Karpas-422 (cell line): ENCODE results near the gene DAW1. TPM values are rescaled to one million over a fixed set of nuclear protein-coding genes. Genes with fewer than 3 reads are reported as not detected.
A peak's percentile ranks its signal among the peaks of the same experiment; 100 is the strongest.

ENCODE experiments used
- DNase-seq: peaks from one replicate; pipeline ENCODE4 v3.0.0-alpha.2; 2015
- H2AFZ ChIP-seq: fragments of 200-600 bp; sonication (generic); 2 replicates; pipeline ENCODE4 v1.6.1; 2014; ENCODE audit warnings: antibody characterized with exemption, low read length, mixed read lengths
- H3K27ac ChIP-seq: fragments of 200-600 bp; sonication (generic); 2 replicates; pipeline ENCODE4 v1.5.1; 2014; ENCODE audit warnings: mild to moderate bottlenecking, low read length, moderate library complexity
- H3K27me3 ChIP-seq: fragments of 200-600 bp; sonication (generic); 2 replicates; pipeline ENCODE4 v1.6.1; 2014; ENCODE audit warnings: low read length, mixed read lengths
- H3K36me3 ChIP-seq: fragments of 200-600 bp; sonication (generic); 2 replicates; pipeline ENCODE4 v1.6.1; 2014; ENCODE audit warnings: low read length, mixed read lengths; ENCODE audit not compliant: insufficient read depth
- H3K4me1 ChIP-seq: fragments of 200-600 bp; sonication (generic); 2 replicates; pipeline ENCODE4 v1.6.1; 2014; ENCODE audit warnings: mild to moderate bottlenecking, low read length, mixed read lengths
- H3K4me2 ChIP-seq: fragments of 200-600 bp; sonication (generic); 2 replicates; pipeline ENCODE4 v1.6.1; 2014; ENCODE audit warnings: low read length, low read depth, mild to moderate bottlenecking; ENCODE audit not compliant: poor library complexity, severe bottlenecking
- H3K4me3 ChIP-seq: fragments of 200-600 bp; sonication (generic); 2 replicates; pipeline ENCODE4 v1.5.1; 2014; ENCODE audit warnings: mild to moderate bottlenecking, antibody characterized with exemption, low read length, mixed read lengths
- H3K79me2 ChIP-seq: fragments of 200-600 bp; sonication (generic); 2 replicates; pipeline ENCODE4 v1.6.1; 2014; ENCODE audit warnings: mild to moderate bottlenecking, low read length, mixed read lengths
- H3K9ac ChIP-seq: fragments of 200-600 bp; sonication (generic); 2 replicates; pipeline ENCODE4 v1.6.0; 2014; ENCODE audit warnings: low read length
- H3K9me2 ChIP-seq: fragments of 200-600 bp; sonication (generic), shearing (Covaris generic); replicated peaks from 2 replicates; pipeline ENCODE4 v1.6.0; 2014; ENCODE audit warnings: mild to moderate bottlenecking, low read length, moderate library complexity; ENCODE audit not compliant: insufficient read depth
- H3K9me3 ChIP-seq: fragments of 300-700, 200-600 bp; sonication (generic); 2 replicates; pipeline ENCODE4 v1.6.1; 2014; ENCODE audit warnings: low read length, mixed read lengths
- H4K20me1 ChIP-seq: fragments of 200-600 bp; sonication (generic); 2 replicates; pipeline ENCODE4 v1.6.1; 2014; ENCODE audit warnings: mild to moderate bottlenecking, antibody characterized with exemption, low read length, low read depth; ENCODE audit not compliant: insufficient read depth
- total RNA-seq: library from RNA; depleted of rRNA; stranded (reverse); fragments of >200 nt; shearing (Covaris generic); gene quantifications from 2 replicates; pipeline ENCODE4 v1.2.3, GENCODE V29; 2014; ENCODE audit warnings: low replicate concordance

The DAW1 gene
- total RNA-seq, 1 experiment from 2014 or later = not detected

DNA sequence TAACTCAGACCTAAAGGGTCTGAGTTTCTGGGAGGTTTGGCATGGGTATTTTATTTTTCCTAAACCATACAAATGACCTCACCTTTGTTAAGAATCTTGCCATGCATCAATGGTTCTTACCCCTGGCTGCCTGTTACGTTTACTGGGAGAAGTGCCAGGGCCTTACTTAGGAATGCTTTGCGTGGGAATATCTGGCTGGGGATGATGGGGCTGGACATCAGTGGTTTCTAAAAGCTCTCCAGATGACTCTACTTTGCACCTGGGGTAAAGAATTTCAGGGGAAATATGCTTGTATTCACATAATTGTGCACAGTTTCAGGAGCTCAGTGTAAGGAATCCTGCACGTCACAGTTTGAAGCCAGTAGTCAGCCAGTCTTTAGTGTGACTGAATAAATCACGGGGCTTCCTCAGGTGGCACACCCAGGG is 18.2 kb upstream of the DAW1 start:
- H3K4me3 ChIP-seq = no peak overlapping the region
- no peak overlapping the region for H3K9ac ChIP-seq
- no peaks in the 10 kb centered on the region for H3K27me3 ChIP-seq
- H3K79me2 ChIP-seq = no peaks in the 10 kb centered on the region
- no peak overlapping the region for H3K4me2 ChIP-seq
- no peaks in the 10 kb centered on the region for H3K36me3 ChIP-seq
- no peaks in the 10 kb centered on the region for H4K20me1 ChIP-seq
- H3K9me3 ChIP-seq = no peaks in the 10 kb centered on the region
- no peak overlapping the region for H3K27ac ChIP-seq
- no peaks in the 10 kb centered on the region for H3K4me1 ChIP-seq
- DNase-seq = no peak
- H2AFZ ChIP-seq = no peak overlapping the region
- H3K9me2 ChIP-seq = no peaks in the 10 kb centered on the region

DNA sequence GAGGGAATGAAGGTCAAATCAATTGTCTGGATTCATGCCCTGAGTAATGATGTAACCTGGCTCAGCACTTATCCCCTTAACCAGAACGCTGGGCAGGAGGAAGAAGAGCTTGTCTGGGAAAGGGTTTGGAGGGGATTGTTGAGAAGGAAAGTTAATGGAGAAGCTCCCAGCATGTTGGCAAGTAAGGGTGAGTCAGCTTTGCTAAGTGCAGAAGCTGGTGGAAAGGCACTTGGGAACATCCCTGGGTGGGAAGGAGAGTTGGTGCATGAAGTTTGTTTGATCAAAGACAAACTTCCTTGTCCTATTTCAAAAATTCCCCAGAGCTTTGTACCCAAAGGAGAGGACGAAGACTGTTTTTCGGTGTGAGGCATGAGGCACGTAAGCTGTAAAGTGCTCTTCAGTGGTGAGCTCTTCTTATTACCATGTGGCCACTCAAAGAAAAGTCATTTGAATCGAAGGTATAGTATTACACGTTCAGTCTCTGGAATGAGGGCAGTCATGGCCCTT is 17.6 kb upstream of the DAW1 start:
- H3K27ac ChIP-seq = no peak overlapping the region
- H2AFZ ChIP-seq = no peak overlapping the region
- no peaks in the 10 kb centered on the region for H3K9me2 ChIP-seq
- H3K9ac ChIP-seq = no peak overlapping the region
- no peaks in the 10 kb centered on the region for H3K79me2 ChIP-seq
- H4K20me1 ChIP-seq = no peaks in the 10 kb centered on the region
- no peak for DNase-seq
- no peaks in the 10 kb centered on the region for H3K9me3 ChIP-seq
- H3K4me2 ChIP-seq = no peak overlapping the region
- H3K27me3 ChIP-seq = no peaks in the 10 kb centered on the region
- no peaks in the 10 kb centered on the region for H3K36me3 ChIP-seq
- H3K4me3 ChIP-seq = no peak overlapping the region
- no peaks in the 10 kb centered on the region for H3K4me1 ChIP-seq

DNA sequence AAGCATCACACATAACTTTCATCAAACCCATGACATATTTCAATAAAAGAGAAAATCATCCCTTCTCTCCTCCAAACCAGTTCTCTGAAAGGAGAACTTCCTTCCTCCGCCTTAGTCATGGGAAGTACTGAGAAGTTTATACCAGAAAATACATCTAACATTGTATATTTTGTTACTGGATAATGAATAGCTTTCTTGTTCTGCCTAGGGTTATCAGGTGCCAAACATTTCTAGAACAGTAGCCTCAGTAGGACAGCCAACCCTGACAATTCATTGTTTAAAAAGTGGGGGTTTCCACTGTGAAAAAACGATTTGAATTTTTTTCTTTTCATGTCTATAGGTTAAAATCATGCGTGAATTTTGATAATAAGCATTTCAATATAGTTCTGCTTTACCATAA is 16.0 kb upstream of the DAW1 start:
- H3K36me3 ChIP-seq = no peaks in the 10 kb centered on the region

DNA sequence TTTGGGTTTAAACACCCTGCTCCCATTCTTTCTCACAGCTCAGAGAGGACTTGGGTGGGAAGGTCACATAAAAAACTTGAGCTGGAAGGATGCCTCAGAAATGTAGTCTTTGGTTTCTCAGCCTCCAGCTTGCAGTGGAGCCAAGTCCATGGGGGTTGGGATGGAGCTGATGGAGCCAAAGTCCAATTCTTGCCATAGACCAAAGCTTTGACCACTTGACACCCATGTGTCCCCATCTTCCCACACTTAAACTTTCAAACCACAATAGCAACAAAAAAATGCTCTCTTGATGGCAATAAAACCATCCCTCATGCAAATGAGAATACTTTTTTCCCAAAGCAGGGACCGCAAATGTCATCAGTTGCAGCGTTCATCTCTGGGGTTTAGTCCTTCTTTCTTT is 14.7 kb upstream of the DAW1 start:
- Histone ChIP-seq H3K27me3 (no peaks in the 10 kb centered on the region), H3K4me3 (no peak overlapping the region)
- no peak for DNase-seq

More for the DNA sequence above, 16.0 kb upstream of the DAW1 start:
- H3K4me2 ChIP-seq = no peak overlapping the region
- no peak overlapping the region for H3K9ac ChIP-seq
- no peaks in the 10 kb centered on the region for H3K79me2 ChIP-seq
- H3K4me1 ChIP-seq = no peaks in the 10 kb centered on the region
- H3K9me2 ChIP-seq = no peaks in the 10 kb centered on the region
- no peak overlapping the region for H3K4me3 ChIP-seq
- no peaks in the 10 kb centered on the region for H4K20me1 ChIP-seq
- no peaks in the 10 kb centered on the region for H3K27me3 ChIP-seq
- H2AFZ ChIP-seq = no peak overlapping the region
- H3K9me3 ChIP-seq = no peaks in the 10 kb centered on the region
- no peak for DNase-seq
- no peak overlapping the region for H3K27ac ChIP-seq

DNA sequence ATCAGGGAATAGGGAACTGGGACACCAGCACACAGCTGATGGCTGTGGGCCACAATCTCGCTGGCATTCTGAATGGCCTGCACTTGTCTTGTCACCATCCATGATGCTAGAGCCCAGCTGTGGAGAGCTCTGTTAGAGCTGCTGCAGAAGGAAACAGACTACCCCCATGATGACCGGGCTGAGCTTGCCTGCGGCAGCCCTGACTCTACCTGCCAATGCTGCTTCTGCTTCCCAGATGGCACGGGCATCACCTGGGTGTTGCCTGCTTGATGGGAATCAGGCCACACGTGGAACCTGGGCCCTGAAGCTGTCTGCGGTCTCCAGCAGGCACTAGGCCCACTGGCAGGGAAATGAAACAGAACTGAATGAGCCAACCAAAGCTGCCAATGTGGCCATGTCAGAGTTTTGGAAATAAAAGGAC is 11.2 kb upstream of the DAW1 start:
- Histone ChIP-seq H3K9ac (no peak overlapping the region), H3K4me3 (no peak overlapping the region), H3K27ac (no peak overlapping the region), H3K36me3 (no peaks in the 10 kb centered on the region), H3K4me1 (no peaks in the 10 kb centered on the region), H3K9me3 (no peaks in the 10 kb centered on the region), H3K4me2 (no peak overlapping the region), H3K9me2 (no peaks in the 10 kb centered on the region), H3K79me2 (no peaks in the 10 kb centered on the region), H3K27me3 (no peaks in the 10 kb centered on the region), H2AFZ (no peak overlapping the region), H4K20me1 (no peaks in the 10 kb centered on the region)
- no peak for DNase-seq

More for the DNA sequence above, 14.7 kb upstream of the DAW1 start:
- Histone ChIP-seq H3K9me2 (no peaks in the 10 kb centered on the region), H2AFZ (no peak overlapping the region), H3K4me1 (no peaks in the 10 kb centered on the region), H3K9ac (no peak overlapping the region), H3K36me3 (no peaks in the 10 kb centered on the region), H3K9me3 (no peaks in the 10 kb centered on the region), H3K4me2 (no peak overlapping the region), H4K20me1 (no peaks in the 10 kb centered on the region), H3K79me2 (no peaks in the 10 kb centered on the region), H3K27ac (no peak overlapping the region)

DNA sequence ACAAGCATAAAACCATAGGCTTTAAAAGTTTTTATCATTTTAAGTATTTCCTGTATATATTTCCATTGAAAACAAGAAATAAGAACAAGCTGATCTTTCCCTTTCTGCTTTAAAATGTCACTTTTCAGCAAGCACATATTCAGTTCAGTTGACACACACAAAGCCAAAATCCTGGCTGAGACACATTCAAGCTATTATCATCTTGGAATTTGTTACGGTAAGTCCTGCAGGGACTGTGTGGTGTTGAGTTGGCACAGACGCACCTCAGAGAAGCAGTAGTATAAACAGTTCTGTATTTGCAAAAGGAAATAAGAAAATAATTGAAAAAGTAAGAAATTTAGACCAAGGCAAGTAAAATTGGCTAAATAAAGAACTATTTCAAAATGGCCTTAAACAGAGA is 10.4 kb upstream of the DAW1 start:
- no peaks in the 10 kb centered on the region for H3K36me3 ChIP-seq
- no peaks in the 10 kb centered on the region for H3K79me2 ChIP-seq
- no peak overlapping the region for H3K9ac ChIP-seq
- no peak overlapping the region for H3K4me3 ChIP-seq
- no peak overlapping the region for H3K4me2 ChIP-seq
- H3K4me1 ChIP-seq = no peaks in the 10 kb centered on the region
- H2AFZ ChIP-seq = no peak overlapping the region
- no peaks in the 10 kb centered on the region for H4K20me1 ChIP-seq
- H3K27me3 ChIP-seq = no peaks in the 10 kb centered on the region
- H3K9me3 ChIP-seq = no peaks in the 10 kb centered on the region
- H3K27ac ChIP-seq = no peak overlapping the region
- H3K9me2 ChIP-seq = no peaks in the 10 kb centered on the region
- DNase-seq = no peak

DNA sequence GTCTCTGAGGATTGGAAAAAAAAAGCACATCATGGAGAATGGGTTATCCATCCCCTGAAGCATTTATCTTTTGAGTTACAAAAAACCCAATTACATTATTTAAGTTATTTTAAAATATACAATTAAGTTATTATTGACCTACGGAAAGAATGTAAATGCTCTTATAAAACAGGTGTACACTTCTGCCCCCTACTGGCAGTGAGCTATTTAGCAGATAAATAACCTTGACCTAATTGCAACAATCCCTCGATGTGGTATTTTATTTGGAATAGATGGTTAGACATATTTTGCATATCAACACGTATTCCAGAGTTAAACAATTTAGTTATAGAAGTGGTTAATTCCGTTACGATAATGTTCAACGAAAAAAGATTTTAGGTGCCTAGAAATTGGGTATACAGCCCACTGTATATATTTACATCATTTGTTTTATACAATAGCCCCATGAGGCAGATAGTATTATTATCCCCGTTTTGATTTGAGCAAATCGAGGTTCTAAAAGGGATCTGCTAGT is 9.1 kb upstream of the DAW1 start:
- H3K4me2 ChIP-seq = no peak overlapping the region
- DNase-seq = peak; percentile 77

DNA sequence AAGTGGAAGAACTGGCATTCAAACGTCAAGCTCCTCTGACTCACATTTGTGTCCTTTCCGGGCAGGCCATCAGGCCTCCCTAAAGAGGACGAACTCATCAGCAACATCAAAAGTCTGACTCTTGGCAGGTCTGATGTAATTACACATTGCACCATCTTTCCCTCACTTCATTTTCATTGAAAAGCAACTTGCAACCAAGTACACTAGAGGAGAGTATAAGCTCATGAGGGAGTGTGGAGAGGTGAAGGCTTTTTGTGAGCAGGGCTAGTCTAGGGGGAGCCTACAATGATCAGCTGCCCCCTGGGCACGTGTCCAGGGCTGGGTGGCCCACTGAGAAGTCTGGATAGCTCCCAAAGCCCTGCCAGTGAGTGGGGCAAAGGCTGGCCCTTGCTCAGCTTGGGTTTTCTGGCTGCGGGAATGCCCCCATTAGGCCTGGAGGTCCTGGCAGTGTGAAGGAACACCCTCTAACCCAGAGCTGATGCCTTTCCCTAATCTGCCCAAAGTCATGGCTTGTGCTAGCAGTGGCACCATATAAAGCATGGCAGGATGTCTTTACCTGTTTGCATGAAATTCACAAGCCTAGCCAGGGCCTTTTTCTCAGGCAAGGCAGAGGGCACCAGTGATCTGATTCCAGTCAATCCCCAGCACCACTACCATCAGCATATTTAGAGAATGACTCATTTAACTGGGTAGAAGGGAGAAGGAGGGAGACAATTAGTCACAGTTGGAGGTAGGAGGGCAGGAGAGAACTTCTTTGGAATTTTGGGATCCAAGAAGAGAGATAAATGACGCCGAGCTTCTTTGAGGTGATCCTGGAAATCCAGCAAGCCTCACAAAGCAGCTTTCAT is 8.5 kb upstream of the DAW1 start:
- DNase-seq = no peak
- Histone ChIP-seq H3K9me3 (no peaks in the 10 kb centered on the region), H3K9me2 (no peaks in the 10 kb centered on the region), H3K4me2 (no peak overlapping the region), H3K36me3 (no peaks in the 10 kb centered on the region), H3K79me2 (no peaks in the 10 kb centered on the region), H3K4me3 (no peak overlapping the region), H3K27ac (no peak overlapping the region), H3K4me1 (no peaks in the 10 kb centered on the region), H4K20me1 (no peaks in the 10 kb centered on the region), H3K27me3 (no peaks in the 10 kb centered on the region), H3K9ac (no peak overlapping the region), H2AFZ (no peak overlapping the region)

More for the DNA sequence above, 9.1 kb upstream of the DAW1 start:
- Histone ChIP-seq H3K4me1 (no peaks in the 10 kb centered on the region), H3K27ac (no peak overlapping the region), H3K9ac (no peak overlapping the region), H2AFZ (no peak overlapping the region), H3K4me3 (no peak overlapping the region), H3K9me2 (no peaks in the 10 kb centered on the region), H4K20me1 (no peaks in the 10 kb centered on the region), H3K36me3 (no peaks in the 10 kb centered on the region), H3K79me2 (no peaks in the 10 kb centered on the region), H3K27me3 (no peaks in the 10 kb centered on the region), H3K9me3 (no peaks in the 10 kb centered on the region)
